ENCODE measurements around the gene GBP2. TPM values are rescaled to one million over a fixed set of nuclear protein-coding genes. Genes with fewer than 3 reads are reported as not detected.

Gene GBP2
- total RNA-seq, 2 experiments from 2014 or later, result 87.6 to 91.8 TPM

- no peak for ATAC-seq (ENCODE audit: poor library complexity)
- no peak for DNase-seq
- CTCF ChIA-PET, result interaction anchor here (1.0 to 2.6 kb wide), 2 partner anchors 15 to 49 kb away, joined by 5 to 8 read pairs; no protein-coding TSS in a partner anchor
- intact Hi-C loops (cut with DNase I, micrococcal nuclease), result loop anchor here in 1 of 2 experiments (5.0 kb wide), 1 partner anchor 52 kb away; no protein-coding TSS in a partner anchor
- Mint-ChIP-seq H3K9me3 (peaks cover 6% of the 10 kb centered on the region), H3K27me3 (no peaks in the 10 kb centered on the region), H3K36me3 (ENCODE audit: low read depth) (no peaks in the 10 kb centered on the region), H3K4me1 (ENCODE audit: low read depth) (peaks cover 28% of the 10 kb centered on the region), H3K27ac (peak overlapping the region; percentile 85), H3K4me3 (peak overlapping the region; percentile 91)
- Histone ChIP-seq H3K4me1 (ENCODE audit: insufficient read depth, low read length) (peaks cover 12% of the 10 kb centered on the region), H3K36me3 (ENCODE audit: insufficient read depth, low read length) (no peaks in the 10 kb centered on the region), H3K27ac (ENCODE audit: low read depth in 1 of 2, low read length in 2 of 2) (no peak overlapping the region), H3K9me3 (ENCODE audit: control insufficient read depth in 1 of 2, insufficient read depth in 1 of 2, low read length in 2 of 2) (peaks cover 3 to 9% of the 10 kb centered on the region in 2 experiments), H3K4me3 (ENCODE audit: low read length) (peak overlapping the region; percentile 46), H3K27me3 (ENCODE audit: control insufficient read depth in 1 of 2, insufficient read depth in 2 of 2, low read length in 2 of 2) (no peaks in the 10 kb centered on the region)
- no peak for TF ChIP-seq CTCF (IDR thresholded peaks at IDR 0.05)
- POLR2A ChIA-PET, result interaction anchor here (0.7 to 3.6 kb wide), 4 partner anchors 11 to 179 kb away, joined by 3 to 23 read pairs (median 9); partner anchors contain the start of genes GBP2 and GBP3
These were observed 55.4 kb downstream of the GBP2 start for GRCh38 chr1:89070509-89070908.

GRCh38 chr1:89069951-89070350, 56.0 kb downstream of the GBP2 start:
- no peaks in the 10 kb centered on the region for H3K27me3 ChIP-seq (ENCODE audit: control insufficient read depth in 1 of 2, insufficient read depth in 2 of 2, low read length in 2 of 2)
- H3K4me1 ChIP-seq (ENCODE audit: insufficient read depth, low read length), result peaks cover 13% of the 10 kb centered on the region
- CTCF ChIA-PET, result interaction anchor here (1.0 to 2.6 kb wide), 2 partner anchors 16 to 48 kb away, joined by 5 to 8 read pairs; no protein-coding TSS in a partner anchor
- intact Hi-C loops (cut with DNase I, micrococcal nuclease), result loop anchor here (5.0 kb wide), 3 partner anchors 43 to 287 kb away; no protein-coding TSS in a partner anchor
- peak overlapping the region in 1 of 2 donors; percentile 11 for H3K27ac ChIP-seq (ENCODE audit: low read depth in 1 of 2, low read length in 2 of 2)
- H3K27ac Mint-ChIP-seq, result peak overlapping the region; percentile 85
- TF ChIP-seq CTCF (IDR thresholded peaks at IDR 0.05), result no peak
- peak overlapping the region; percentile 91 for H3K4me3 Mint-ChIP-seq
- H3K9me3 ChIP-seq (ENCODE audit: control insufficient read depth in 1 of 2, insufficient read depth in 1 of 2, low read length in 2 of 2), result peaks cover 3 to 9% of the 10 kb centered on the region in 2 experiments
- H3K36me3 ChIP-seq (ENCODE audit: insufficient read depth, low read length), result no peaks in the 10 kb centered on the region
- H3K4me1 Mint-ChIP-seq (ENCODE audit: low read depth), result peaks cover 34% of the 10 kb centered on the region
- peak overlapping the region; percentile 46 for H3K4me3 ChIP-seq (ENCODE audit: low read length)
- DNase-seq (peak in 3 of 14 experiments; percentile 51 to 64 (median 55)), ATAC-seq (ENCODE audit: poor library complexity) (no peak)
- no peaks in the 10 kb centered on the region for H3K27me3 Mint-ChIP-seq
- POLR2A ChIA-PET, result interaction anchor here (0.7 to 3.6 kb wide), 5 partner anchors 11 to 178 kb away, joined by 3 to 23 read pairs (median 4); partner anchors contain the start of genes GBP2, GBP3 and GBP4
- peaks cover 6% of the 10 kb centered on the region for H3K9me3 Mint-ChIP-seq
- peaks cover 3% of the 10 kb centered on the region for H3K36me3 Mint-ChIP-seq (ENCODE audit: low read depth)

- no peaks in the 10 kb centered on the region for H3K27me3 ChIP-seq (ENCODE audit: control insufficient read depth in 1 of 2, insufficient read depth in 2 of 2, low read length in 2 of 2)
- H3K36me3 ChIP-seq (ENCODE audit: insufficient read depth, low read length), result no peaks in the 10 kb centered on the region
- Mint-ChIP-seq H3K4me3 (peak overlapping the region; percentile 68), H3K36me3 (ENCODE audit: low read depth) (peaks cover 20% of the 10 kb centered on the region), H3K4me1 (ENCODE audit: low read depth) (peaks cover 50% of the 10 kb centered on the region), H3K9me3 (no peaks in the 10 kb centered on the region), H3K27me3 (no peaks in the 10 kb centered on the region), H3K27ac (peak overlapping the region; percentile 34)
- no peak for TF ChIP-seq CTCF (IDR thresholded peaks at IDR 0.05)
- intact Hi-C loops (cut with DNase I, micrococcal nuclease), result loop anchor here (5.0 kb wide), 2 partner anchors 41 to 289 kb away; no protein-coding TSS in a partner anchor
- DNase-seq, result no peak
- no peak overlapping the region for H3K27ac ChIP-seq (ENCODE audit: low read depth in 1 of 2, low read length in 2 of 2)
- peaks cover 13% of the 10 kb centered on the region for H3K4me1 ChIP-seq (ENCODE audit: insufficient read depth, low read length)
- no peak for ATAC-seq (ENCODE audit: poor library complexity)
- CTCF ChIA-PET, result interaction anchor here (2.2 kb wide), 1 partner anchor 17 kb away, joined by 6 read pairs; no protein-coding TSS in a partner anchor
- POLR2A ChIA-PET, result interaction anchor here (1.1 to 3.6 kb wide), 2 partner anchors 12 to 46 kb away, joined by 4 to 23 read pairs; partner anchors contain the start of gene GBP3
- H3K4me3 ChIP-seq (ENCODE audit: low read length), result no peak overlapping the region
- peaks cover 0 to 3% of the 10 kb centered on the region in 2 experiments for H3K9me3 ChIP-seq (ENCODE audit: control insufficient read depth in 1 of 2, insufficient read depth in 1 of 2, low read length in 2 of 2)
These were observed 57.6 kb downstream of the GBP2 start for GRCh38 chr1:89068291-89068690.
